ENCODE data around the gene BPIFB3. TPM values are rescaled to one million over a fixed set of nuclear protein-coding genes. Genes with fewer than 3 reads are reported as not detected.

Gene BPIFB3
- total and polyA plus RNA-seq, 2 of the 13 experiments (the other 11 are each of a cell fraction or from before 2014, with no cell fraction given) = 0.09 TPM; not detected in 1

GRCh38 chr20:33009214-33010132, 44.2 kb upstream of the BPIFB3 start (continued):
- peak; percentile 76; the same call in 1 of the 2 replicates for TF ChIP-seq YEATS2 (CRISPR knock-in tag; IDR thresholded peaks at IDR 0.05; ENCODE audit: borderline replicate concordance)
- no peak for TF ChIP-seq TBX3 (IDR thresholded peaks at IDR 0.05; ENCODE audit: borderline replicate concordance)
- no peak for TF ChIP-seq ZNF282 (IDR thresholded peaks at IDR 0.05; ENCODE audit: partially characterized antibody)
- peak; percentile 97 for TF ChIP-seq ZMYM3 (CRISPR knock-in tag; IDR thresholded peaks at IDR 0.05)
- no peak; the same call in 1 of the 2 replicates for TF ChIP-seq TRIM24 (CRISPR knock-in tag; IDR thresholded peaks at IDR 0.05)
- TF ChIP-seq ADNP (CRISPR knock-in tag; IDR thresholded peaks at IDR 0.05) = peak; percentile 97
- no peak for TF ChIP-seq RFX1 (IDR thresholded peaks at IDR 0.05)
- TF ChIP-seq THAP8 (CRISPR knock-in tag; IDR thresholded peaks at IDR 0.05; ENCODE audit: borderline replicate concordance) = no peak
- TF ChIP-seq MTA1 (CRISPR knock-in tag; IDR thresholded peaks at IDR 0.05; ENCODE audit: borderline replicate concordance) = peak; percentile 99
- TF ChIP-seq, protein P1, sequence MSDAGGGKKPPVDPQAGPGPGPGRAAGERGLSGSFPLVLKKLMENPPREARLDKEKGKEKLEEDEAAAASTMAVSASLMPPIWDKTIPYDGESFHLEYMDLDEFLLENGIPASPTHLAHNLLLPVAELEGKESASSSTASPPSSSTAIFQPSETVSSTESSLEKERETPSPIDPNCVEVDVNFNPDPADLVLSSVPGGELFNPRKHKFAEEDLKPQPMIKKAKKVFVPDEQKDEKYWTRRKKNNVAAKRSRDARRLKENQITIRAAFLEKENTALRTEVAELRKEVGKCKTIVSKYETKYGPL (CRISPR knock-in tag; IDR thresholded peaks at IDR 0.05) = no peak
- TF ChIP-seq ZNF691 (CRISPR knock-in tag; IDR thresholded peaks at IDR 0.05; ENCODE audit: borderline replicate concordance, low read depth) = peak; percentile 100
- TF ChIP-seq KDM1A (CRISPR knock-in tag; IDR thresholded peaks at IDR 0.05) = peak; percentile 97
- peak; percentile 92 for TF ChIP-seq IRF2 (CRISPR knock-in tag; IDR thresholded peaks at IDR 0.05)
- no peak for TF ChIP-seq ZNF841 (CRISPR knock-in tag; IDR thresholded peaks at IDR 0.05; ENCODE audit: borderline replicate concordance)
- TF ChIP-seq HES4 (CRISPR knock-in tag; IDR thresholded peaks at IDR 0.05; ENCODE audit: borderline replicate concordance) = 0 out of 2 replicates have a peak, but pooled peaks have one; percentile 71
- TF ChIP-seq, protein P2, sequence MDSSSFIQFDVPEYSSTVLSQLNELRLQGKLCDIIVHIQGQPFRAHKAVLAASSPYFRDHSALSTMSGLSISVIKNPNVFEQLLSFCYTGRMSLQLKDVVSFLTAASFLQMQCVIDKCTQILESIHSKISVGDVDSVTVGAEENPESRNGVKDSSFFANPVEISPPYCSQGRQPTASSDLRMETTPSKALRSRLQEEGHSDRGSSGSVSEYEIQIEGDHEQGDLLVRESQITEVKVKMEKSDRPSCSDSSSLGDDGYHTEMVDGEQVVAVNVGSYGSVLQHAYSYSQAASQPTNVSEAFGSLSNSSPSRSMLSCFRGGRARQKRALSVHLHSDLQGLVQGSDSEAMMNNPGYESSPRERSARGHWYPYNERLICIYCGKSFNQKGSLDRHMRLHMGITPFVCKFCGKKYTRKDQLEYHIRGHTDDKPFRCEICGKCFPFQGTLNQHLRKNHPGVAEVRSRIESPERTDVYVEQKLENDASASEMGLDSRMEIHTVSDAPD (CRISPR knock-in tag; IDR thresholded peaks at IDR 0.05) = peak; percentile 100
- no peak for TF ChIP-seq SNRNP70 (IDR thresholded peaks at IDR 0.05; ENCODE audit: low read depth, low read length)
- TF ChIP-seq ZNF577 (CRISPR knock-in tag; IDR thresholded peaks at IDR 0.05; ENCODE audit: borderline replicate concordance, low read depth) = peak; percentile 97
- peak; percentile 55 for TF ChIP-seq GABPA (IDR thresholded peaks at IDR 0.05; ENCODE audit: low read depth, low read length)
- peak; percentile 90 for TF ChIP-seq GABPA (CRISPR knock-in tag; IDR thresholded peaks at IDR 0.05; ENCODE audit: low read depth)
- TF ChIP-seq MED1 (CRISPR knock-in tag; IDR thresholded peaks at IDR 0.05) = peak; percentile 99
- 0 out of 2 replicates have a peak, but pooled peaks have one; percentile 47 for TF ChIP-seq DNMT3B (CRISPR knock-in tag; conservative IDR thresholded peaks at IDR 0.05)
- TF ChIP-seq, protein P3, sequence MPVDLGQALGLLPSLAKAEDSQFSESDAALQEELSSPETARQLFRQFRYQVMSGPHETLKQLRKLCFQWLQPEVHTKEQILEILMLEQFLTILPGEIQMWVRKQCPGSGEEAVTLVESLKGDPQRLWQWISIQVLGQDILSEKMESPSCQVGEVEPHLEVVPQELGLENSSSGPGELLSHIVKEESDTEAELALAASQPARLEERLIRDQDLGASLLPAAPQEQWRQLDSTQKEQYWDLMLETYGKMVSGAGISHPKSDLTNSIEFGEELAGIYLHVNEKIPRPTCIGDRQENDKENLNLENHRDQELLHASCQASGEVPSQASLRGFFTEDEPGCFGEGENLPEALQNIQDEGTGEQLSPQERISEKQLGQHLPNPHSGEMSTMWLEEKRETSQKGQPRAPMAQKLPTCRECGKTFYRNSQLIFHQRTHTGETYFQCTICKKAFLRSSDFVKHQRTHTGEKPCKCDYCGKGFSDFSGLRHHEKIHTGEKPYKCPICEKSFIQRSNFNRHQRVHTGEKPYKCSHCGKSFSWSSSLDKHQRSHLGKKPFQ (CRISPR knock-in tag; IDR thresholded peaks at IDR 0.05; ENCODE audit: insufficient replicate concordance) = peak; percentile 97
